KMS-11 (cell line): ENCODE data around the gene TECPR2.
A peak's percentile ranks its signal among the peaks of the same experiment; 100 is the strongest.

Source experiments
- H2AFZ ChIP-seq: fragments of 200-600 bp; sonication (generic); 2 replicates; pipeline ENCODE4 v1.6.1; 2016; ENCODE audit warnings: antibody characterized with exemption, mixed run types, low read depth
- H3K27ac ChIP-seq: fragments of 200-600 bp; sonication (generic); 2 replicates; pipeline ENCODE4 v1.6.1; 2016; ENCODE audit warnings: mild to moderate bottlenecking, mixed run types
- H3K27me3 ChIP-seq: fragments of 200-600 bp; sonication (generic); 2 replicates; pipeline ENCODE4 v1.6.1; 2017; ENCODE audit warnings: mild to moderate bottlenecking, low read depth, mixed run types, moderate library complexity; ENCODE audit not compliant: insufficient read depth
- H3K36me3 ChIP-seq: fragments of 200-600 bp; sonication (generic); 2 replicates; pipeline ENCODE4 v1.6.1; 2017; ENCODE audit warnings: mild to moderate bottlenecking, mixed run types; ENCODE audit not compliant: insufficient read depth
- H3K4me1 ChIP-seq: fragments of 200-600 bp; sonication (generic); 2 replicates; pipeline ENCODE4 v1.6.1; 2016; ENCODE audit warnings: mild to moderate bottlenecking, low read depth, mixed run types; ENCODE audit not compliant: poor library complexity, severe bottlenecking
- H3K4me2 ChIP-seq: fragments of 200-600 bp; sonication (generic); 2 replicates; pipeline ENCODE4 v1.7.0; 2016; ENCODE audit warnings: mild to moderate bottlenecking, mixed run types
- H3K4me3 ChIP-seq: fragments of 200-600 bp; sonication (generic); IDR thresholded peaks from 2 replicates; pipeline ENCODE4 v1.6.1; 2017; ENCODE audit warnings: low read depth, low read length, mixed read lengths; ENCODE audit not compliant: insufficient read depth
- H3K79me2 ChIP-seq: fragments of 200-600 bp; sonication (generic); 2 replicates; pipeline ENCODE4 v1.6.1; 2016; ENCODE audit warnings: low read depth, mixed run types; ENCODE audit not compliant: insufficient read depth
- H3K9ac ChIP-seq: fragments of 200-600 bp; sonication (generic); 2 replicates; pipeline ENCODE4 v1.6.1; 2016; ENCODE audit warnings: mild to moderate bottlenecking, mixed run types
- H4K20me1 ChIP-seq: fragments of 200-600 bp; sonication (generic); 2 replicates; pipeline ENCODE4 v1.6.1; 2016; ENCODE audit warnings: mild to moderate bottlenecking, mixed run types; ENCODE audit not compliant: insufficient read depth
- CTCF ChIP-seq: fragments of 200-600 bp; sonication (generic); conservative IDR thresholded peaks from 2 replicates; pipeline ENCODE4 v1.6.1; 2017; ENCODE audit warnings: low read depth, mild to moderate bottlenecking, antibody characterized with exemption, low read length, moderate library complexity, mixed read lengths

TECPR2 gene

GRCh38 chr14:102497998-102498677 lies 135.4 kb downstream of the TECPR2 start:
- Histone ChIP-seq H3K27me3 (no peaks in the 10 kb centered on the region), H3K27ac (no peak overlapping the region), H3K9ac (no peak overlapping the region), H2AFZ (no peak overlapping the region), H3K4me2 (no peak overlapping the region), H3K4me1 (no peaks in the 10 kb centered on the region), H4K20me1 (no peaks in the 10 kb centered on the region), H3K4me3 (no peak overlapping the region), H3K36me3 (no peaks in the 10 kb centered on the region), H3K79me2 (no peaks in the 10 kb centered on the region)
- TF ChIP-seq CTCF, result 0 out of 2 replicates have a peak, but pooled peaks have one; percentile 19

GRCh38 chr14:102498678-102499265 lies 136.0 kb downstream of the TECPR2 start:
- no peak overlapping the region for H3K4me3 ChIP-seq
- H3K36me3 ChIP-seq, result no peaks in the 10 kb centered on the region
- no peaks in the 10 kb centered on the region for H4K20me1 ChIP-seq
- no peak overlapping the region for H3K4me2 ChIP-seq
- no peak for TF ChIP-seq CTCF
- no peaks in the 10 kb centered on the region for H3K79me2 ChIP-seq
- H2AFZ ChIP-seq, result no peak overlapping the region
- H3K27ac ChIP-seq, result no peak overlapping the region
- no peak overlapping the region for H3K9ac ChIP-seq
- H3K27me3 ChIP-seq, result no peaks in the 10 kb centered on the region
- H3K4me1 ChIP-seq, result no peaks in the 10 kb centered on the region

- H3K36me3 ChIP-seq, result no peaks in the 10 kb centered on the region
- H3K9ac ChIP-seq, result no peak overlapping the region
- no peak overlapping the region for H3K4me3 ChIP-seq
- no peak overlapping the region for H3K4me2 ChIP-seq
- no peaks in the 10 kb centered on the region for H4K20me1 ChIP-seq
- no peak overlapping the region for H3K27ac ChIP-seq
- H3K27me3 ChIP-seq, result no peaks in the 10 kb centered on the region
- H3K4me1 ChIP-seq, result no peaks in the 10 kb centered on the region
- no peaks in the 10 kb centered on the region for H3K79me2 ChIP-seq
- H2AFZ ChIP-seq, result no peak overlapping the region
- no peak for TF ChIP-seq CTCF
Observed at GRCh38 chr14:102499401-102500157, 136.8 kb downstream of the TECPR2 start.

GRCh38 chr14:102500158-102500662 lies 137.5 kb downstream of the TECPR2 start:
- Histone ChIP-seq H3K4me2 (no peak overlapping the region), H2AFZ (no peak overlapping the region), H3K9ac (no peak overlapping the region), H3K4me3 (no peak overlapping the region), H3K79me2 (no peaks in the 10 kb centered on the region), H3K27ac (no peak overlapping the region), H3K27me3 (no peaks in the 10 kb centered on the region), H3K4me1 (no peaks in the 10 kb centered on the region), H3K36me3 (no peaks in the 10 kb centered on the region), H4K20me1 (no peaks in the 10 kb centered on the region)
- no peak for TF ChIP-seq CTCF
